ENCODE measurements around the gene NR1D1.

The NR1D1 gene

GRCh38 chr17:40121181-40122135 lies 21.1 kb upstream of the NR1D1 start, which contains the start of gene MSL1:
Gene MSL1, plus strand, starts transcription at chr17:40121971. Its CDS starts 642 bp downstream, at chr17:40122613.
- Histone ChIP-seq H3K4me3 (peak within 1 kb of the TSS; percentile 99), H3K27ac (peak within 1 kb of the TSS; percentile 99 to 100)
- DNase-seq (ENCODE audit: low spot score), result peak; percentile 92
- TF ChIP-seq CTCF (IDR thresholded peaks at IDR 0.05), result no peak

GRCh38 chr17:40115101-40115436 lies 14.7 kb upstream of the NR1D1 start:
- H3K27ac ChIP-seq, result peak overlapping the region; percentile 57 to 96
- DNase-seq (ENCODE audit: low spot score), result no peak
- H3K4me3 ChIP-seq, result no peak overlapping the region
- no peak for TF ChIP-seq CTCF (IDR thresholded peaks at IDR 0.05)

GRCh38 chr17:40113907-40114245 lies 13.5 kb upstream of the NR1D1 start:
- DNase-seq (ENCODE audit: low spot score), result no peak
- H3K27ac ChIP-seq, result peak overlapping the region; percentile 94 to 96
- H3K4me3 ChIP-seq, result peak overlapping the region; percentile 65
- TF ChIP-seq CTCF (IDR thresholded peaks at IDR 0.05), result no peak

GRCh38 chr17:40113110-40113906 lies 12.9 kb upstream of the NR1D1 start:
- peak; percentile 96 for DNase-seq (ENCODE audit: low spot score)
- Histone ChIP-seq H3K4me3 (peak overlapping the region; percentile 65), H3K27ac (peak overlapping the region; percentile 94 to 96)
- TF ChIP-seq CTCF (IDR thresholded peaks at IDR 0.05), result peak; percentile 76

- Histone ChIP-seq H3K4me3 (peak overlapping the region; percentile 65), H3K27ac (peak overlapping the region; percentile 94 to 96)
- no peak for TF ChIP-seq CTCF (IDR thresholded peaks at IDR 0.05)
- peak; percentile 77 for DNase-seq (ENCODE audit: low spot score)
Measured at GRCh38 chr17:40112718-40113109, 12.3 kb upstream of the NR1D1 start.

GRCh38 chr17:40112191-40112711 lies 11.9 kb upstream of the NR1D1 start:
- Histone ChIP-seq H3K27ac (peak overlapping the region; percentile 94 to 96), H3K4me3 (peak overlapping the region; percentile 43)
- no peak for DNase-seq (ENCODE audit: low spot score)
- no peak for TF ChIP-seq CTCF (IDR thresholded peaks at IDR 0.05)

Data from coronary artery (tissue), 2 donors.